Esophagus squamous epithelium (tissue), 4 donors: Measurements from ENCODE around the gene PI4KA.

Experiments
- POLR2A ChIP-seq, 4 donors: fragments of 450-650 bp; IDR thresholded peaks; one replicate each; pipeline ENCODE4 v1.6.1; 2017; ENCODE audit warnings: antibody characterized with exemption in 4 of 4, mild to moderate bottlenecking in 4 of 4, moderate library complexity in 3 of 4
- TF ChIP-seq, protein P1 (sequence below), 6 experiments: fragments of 450-650 bp in 4 of 6; fragments of 200-600 bp in 2 of 6; sonication (generic) in 2 of 6; IDR thresholded peaks; one replicate each; pipeline ENCODE4 v1.5.1; 2016 to 2019; ENCODE audit warnings: antibody characterized with exemption in 6 of 6, mild to moderate bottlenecking in 4 of 6, moderate library complexity in 4 of 6

DNA sequence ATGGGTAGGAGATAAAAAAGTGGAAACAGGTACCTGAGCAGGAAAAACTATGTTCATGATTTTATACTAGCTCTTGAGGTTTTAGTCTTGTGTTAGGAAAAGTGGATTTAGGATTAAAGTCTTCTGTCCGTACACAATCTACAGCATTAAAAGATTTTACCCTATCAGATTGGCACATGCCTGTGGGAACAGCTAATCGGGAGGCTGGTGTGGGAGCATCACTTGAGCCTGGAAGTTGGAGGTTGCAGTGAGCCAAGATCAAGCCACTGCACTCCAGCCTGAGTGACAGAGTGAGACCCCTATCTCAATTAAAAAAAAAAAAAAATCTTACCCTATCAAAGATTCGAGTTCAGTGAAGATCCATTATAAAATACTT lies 46.4 kb upstream of the PI4KA start:
- TF ChIP-seq, protein P1, sequence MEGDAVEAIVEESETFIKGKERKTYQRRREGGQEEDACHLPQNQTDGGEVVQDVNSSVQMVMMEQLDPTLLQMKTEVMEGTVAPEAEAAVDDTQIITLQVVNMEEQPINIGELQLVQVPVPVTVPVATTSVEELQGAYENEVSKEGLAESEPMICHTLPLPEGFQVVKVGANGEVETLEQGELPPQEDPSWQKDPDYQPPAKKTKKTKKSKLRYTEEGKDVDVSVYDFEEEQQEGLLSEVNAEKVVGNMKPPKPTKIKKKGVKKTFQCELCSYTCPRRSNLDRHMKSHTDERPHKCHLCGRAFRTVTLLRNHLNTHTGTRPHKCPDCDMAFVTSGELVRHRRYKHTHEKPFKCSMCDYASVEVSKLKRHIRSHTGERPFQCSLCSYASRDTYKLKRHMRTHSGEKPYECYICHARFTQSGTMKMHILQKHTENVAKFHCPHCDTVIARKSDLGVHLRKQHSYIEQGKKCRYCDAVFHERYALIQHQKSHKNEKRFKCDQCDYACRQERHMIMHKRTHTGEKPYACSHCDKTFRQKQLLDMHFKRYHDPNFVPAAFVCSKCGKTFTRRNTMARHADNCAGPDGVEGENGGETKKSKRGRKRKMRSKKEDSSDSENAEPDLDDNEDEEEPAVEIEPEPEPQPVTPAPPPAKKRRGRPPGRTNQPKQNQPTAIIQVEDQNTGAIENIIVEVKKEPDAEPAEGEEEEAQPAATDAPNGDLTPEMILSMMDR (IDR thresholded peaks at IDR 0.05) = no peak
- no peak for TF ChIP-seq POLR2A (IDR thresholded peaks at IDR 0.05)
